ENCODE data around the gene LDB2.
A peak's percentile ranks its signal among the peaks of the same experiment; 100 is the strongest.

GRCh38 chr4:16752150-16752549 lies 146.3 kb downstream of the LDB2 start:
- TF ChIP-seq PHF8 (conservative IDR thresholded peaks at IDR 0.05; ENCODE audit: low read depth, low read length): no peak
- TF ChIP-seq EZH2 (IDR thresholded peaks at IDR 0.05; ENCODE audit: low read depth, low read length, severe bottlenecking): no peak
- peak in 1 of 3 experiments; percentile 12; a peak in 2 of 4 replicates for TF ChIP-seq CTCF (IDR thresholded peaks at IDR 0.05; ENCODE audit: control extremely low read depth in 1 of 3, insufficient read depth in 1 of 3, low read depth in 1 of 3, low read length in 3 of 3)
- TF ChIP-seq RFX5 (IDR thresholded peaks at IDR 0.05; ENCODE audit: borderline replicate concordance, low read depth, low read length): no peak
- TF ChIP-seq CREB1 (IDR thresholded peaks at IDR 0.05): no peak
- TF ChIP-seq CEBPB (IDR thresholded peaks at IDR 0.05; ENCODE audit: low read depth, low read length): no peak
- TF ChIP-seq SUZ12 (IDR thresholded peaks at IDR 0.05; ENCODE audit: low read length): no peak
- TF ChIP-seq USF2 (IDR thresholded peaks at IDR 0.05; ENCODE audit: low read length): no peak
- TF ChIP-seq GABPA (IDR thresholded peaks at IDR 0.05; ENCODE audit: borderline replicate concordance, insufficient read depth, low read length): no peak
- no peak for TF ChIP-seq POLR2A (IDR thresholded peaks at IDR 0.05; ENCODE audit: control extremely low read depth in 1 of 2, low read depth in 2 of 2, low read length in 2 of 2)
- no peak for TF ChIP-seq NANOG (IDR thresholded peaks at IDR 0.05; ENCODE audit: insufficient read depth, low read depth, low read length, poor library complexity, severe bottlenecking)
- no peak for TF ChIP-seq JUND (IDR thresholded peaks at IDR 0.05; ENCODE audit: low read length)
- TF ChIP-seq YY1 (IDR thresholded peaks at IDR 0.05; ENCODE audit: low read depth, low read length): no peak
- TF ChIP-seq SIN3A (conservative IDR thresholded peaks at IDR 0.05 in 1 of 2, IDR thresholded peaks at IDR 0.05 in 1 of 2; ENCODE audit: low read depth in 1 of 2, low read length in 2 of 2): no peak

Data from H1 (cell line).